SK-N-SH (cell line): ENCODE data around the gene HOXB6. TPM values are rescaled to one million over a fixed set of nuclear protein-coding genes. Genes with fewer than 3 reads are reported as not detected.

Source experiments
- CTCF ChIA-PET: fragments of 300-600, 350-600 bp; formaldehyde crosslinking; extraction: SDS; loops from one replicate; lab custom pipeline; 2021; lab: Yijun Ruan, JAX
- POLR2A ChIA-PET: fragments of 350-600 bp; sonication (Branson Sonifier 250); formaldehyde crosslinking; extraction: SDS; loops from one replicate; lab custom pipeline; 2020; ENCODE audit warnings: antibody characterized with exemption, inconsistent platforms; lab: Yijun Ruan, JAX
- DNase-seq: peaks from one replicate; pipeline ENCODE4 v3.0.0; 2012
- H2AFZ ChIP-seq: fragments of 200-600 bp; sonication (generic); 2 replicates; pipeline ENCODE4 v1.8.1; 2016; ENCODE audit warnings: antibody characterized with exemption, mild to moderate bottlenecking, low read depth
- H3F3A ChIP-seq: fragments of 200-600 bp; sonication (generic); replicated peaks from 2 replicates; pipeline ENCODE3; 2016; ENCODE audit warnings: antibody characterized with exemption, mild to moderate bottlenecking; ENCODE audit not compliant: insufficient read depth
- H3K27ac ChIP-seq, 2 experiments: fragments of 200-500 bp in 1 of 2; fragments of 200-600 bp in 1 of 2; sonication (Bioruptor generic) in 1 of 2; sonication (generic), shearing (Covaris generic) in 1 of 2; 2 replicates each; pipeline versions ENCODE4 v1.5.1 to v1.6.1; 2014 to 2016; ENCODE audit warnings: low read depth in 2 of 2, inconsistent platforms in 1 of 2, low read length in 1 of 2, mild to moderate bottlenecking in 1 of 2, mixed read lengths in 1 of 2
- H3K27me3 ChIP-seq: fragments of 200-600 bp; sonication (generic), shearing (Covaris generic); 2 replicates; pipeline ENCODE4 v1.6.1; 2016; ENCODE audit warnings: mixed run types; ENCODE audit not compliant: insufficient read depth
- H3K36me3 ChIP-seq, 2 experiments: fragments of 200-500 bp in 1 of 2; fragments of 200-600 bp in 1 of 2; sonication (Bioruptor generic) in 1 of 2; sonication (generic) in 1 of 2; replicated peaks in 1 of 2; 2 replicates each; pipeline versions ENCODE3 to v1.5.1; 2014 to 2016; ENCODE audit warnings: low read length in 1 of 2, mild to moderate bottlenecking in 1 of 2; ENCODE audit not compliant: insufficient read depth in 2 of 2, control insufficient read depth in 1 of 2
- H3K4me1 ChIP-seq, 2 experiments: fragments of 200-500 bp in 1 of 2; fragments of 200-600 bp in 1 of 2; sonication (Bioruptor generic) in 1 of 2; sonication (generic), shearing (Covaris generic) in 1 of 2; 2 replicates each; pipeline versions ENCODE4 v1.5.1 to v1.6.1; 2014 to 2016; ENCODE audit warnings: low read depth in 1 of 2, low read length in 1 of 2, mixed run types in 1 of 2; ENCODE audit not compliant: insufficient read depth in 2 of 2, control insufficient read depth in 1 of 2
- H3K4me2 ChIP-seq: fragments of 200-600 bp; sonication (generic), shearing (Covaris generic); 2 replicates; pipeline ENCODE4 v1.6.1; 2017; ENCODE audit warnings: mixed run types
- H3K4me3 ChIP-seq, 2 experiments: fragments of 200-500 bp in 1 of 2; fragments of 200-600 bp in 1 of 2; sonication (Bioruptor generic) in 1 of 2; sonication (generic), shearing (Covaris generic) in 1 of 2; 2 replicates each; pipeline versions ENCODE4 v1.5.1 to v1.8.1; 2014 to 2016; ENCODE audit warnings: low read depth in 2 of 2, inconsistent platforms in 1 of 2, low read length in 1 of 2, mild to moderate bottlenecking in 1 of 2, mixed read lengths in 1 of 2, moderate library complexity in 1 of 2
- H3K79me2 ChIP-seq: fragments of 200-600 bp; sonication (generic); 2 replicates; pipeline ENCODE4 v1.8.1; 2017; ENCODE audit warnings: mild to moderate bottlenecking; ENCODE audit not compliant: insufficient read depth
- H3K9ac ChIP-seq: fragments of 200-600 bp; sonication (generic); 2 replicates; pipeline ENCODE4 v1.6.1; 2017; ENCODE audit warnings: mixed run types
- H3K9me2 ChIP-seq: fragments of 200-600 bp; sonication (generic); 2 replicates; pipeline ENCODE4 v1.6.1; 2017; ENCODE audit warnings: mixed run types
- H3K9me3 ChIP-seq: fragments of 200-600 bp; sonication (generic); 2 replicates; pipeline ENCODE4 v1.6.1; 2017; ENCODE audit warnings: mixed run types, mild to moderate bottlenecking, moderate library complexity
- H4K20me1 ChIP-seq: fragments of 200-600 bp; sonication (generic); 2 replicates; pipeline ENCODE4 v1.6.1; 2017; ENCODE audit warnings: mild to moderate bottlenecking, mixed run types; ENCODE audit not compliant: insufficient read depth
- ELF1 ChIP-seq: IDR thresholded peaks from 2 replicates; pipeline ENCODE4 v1.4.0; 2012
- EP300 ChIP-seq, 2 experiments: IDR thresholded peaks; 2 replicates each; pipeline versions ENCODE4 v1.4.0 to v1.6.1; 2012; ENCODE audit warnings: borderline replicate concordance in 1 of 2, low read depth in 1 of 2, low read length in 1 of 2
- JUND ChIP-seq: IDR thresholded peaks from 2 replicates; pipeline ENCODE4 v1.4.0; 2012
- MEF2A ChIP-seq: IDR thresholded peaks from 2 replicates; pipeline ENCODE4 v1.4.0; 2012; ENCODE audit warnings: low read depth, borderline replicate concordance
- POLR2AphosphoS5 ChIP-seq: IDR thresholded peaks from 2 replicates; pipeline ENCODE4 v1.6.1; 2012; ENCODE audit warnings: low read depth, low read length
- RAD21 ChIP-seq: IDR thresholded peaks from 2 replicates; pipeline ENCODE4 v1.6.1; 2012; ENCODE audit warnings: mild to moderate bottlenecking, low read length
- RFX5 ChIP-seq: IDR thresholded peaks from 2 replicates; pipeline ENCODE4 v1.6.1; 2012; ENCODE audit warnings: mild to moderate bottlenecking, improper control_type of control experiment, low read length
- RXRA ChIP-seq: IDR thresholded peaks from 2 replicates; pipeline ENCODE4 v1.4.0; 2012; ENCODE audit warnings: low read depth, mild to moderate bottlenecking, borderline replicate concordance
- SIN3A ChIP-seq: IDR thresholded peaks from 2 replicates; pipeline ENCODE4 v1.6.1; 2012; ENCODE audit warnings: low read depth, mild to moderate bottlenecking, low read length, moderate library complexity, borderline replicate concordance
- TCF12 ChIP-seq: IDR thresholded peaks from 2 replicates; pipeline ENCODE4 v1.4.0; 2012
- YY1 ChIP-seq: IDR thresholded peaks from 2 replicates; pipeline ENCODE4 v1.4.0; 2012; ENCODE audit warnings: low read depth, mild to moderate bottlenecking
- WGBS: methylation state at CpG from one replicate; pipeline ENCODE4 v1.1.6; 2017; ENCODE audit warnings: low lambda C conversion rate; 5-methylcytosine and 5-hydroxymethylcytosine counted together
- polyA plus RNA-seq, 3 experiments: library from polyadenylated mRNA; depleted of rRNA; stranded (reverse); fragments of >200 nt; gene quantifications; 2 replicates each; pipeline ENCODE4 v1.2.3, GENCODE V29; 2012
- TF ChIP-seq, protein P1 (sequence below): fragments of 200-600 bp; sonication (generic); IDR thresholded peaks from 2 replicates; pipeline ENCODE4 v1.6.1; 2017; ENCODE audit warnings: antibody characterized with exemption, mild to moderate bottlenecking, moderate library complexity
- TF ChIP-seq, protein P2 (sequence below): IDR thresholded peaks from 2 replicates; pipeline ENCODE4 v1.4.0; 2012; ENCODE audit warnings: low read depth, borderline replicate concordance
- TF ChIP-seq, protein P3 (sequence below): IDR thresholded peaks from 2 replicates; pipeline ENCODE4 v1.4.0; 2012; ENCODE audit warnings: low read depth
- TF ChIP-seq, protein P4 (sequence below): IDR thresholded peaks from 2 replicates; pipeline ENCODE4 v1.6.1; 2012; ENCODE audit warnings: mild to moderate bottlenecking, low read depth, low read length, moderate library complexity
- TF ChIP-seq, protein P5 (sequence below): IDR thresholded peaks from 2 replicates; pipeline ENCODE4; 2012
- TF ChIP-seq, protein P6 (sequence below): fragments of 150-350 bp; IDR thresholded peaks from 2 replicates; pipeline ENCODE4 v1.6.1; 2016; ENCODE audit warnings: mild to moderate bottlenecking, low read depth, low read length

The HOXB6 gene
- polyA plus RNA-seq, 1 of the 3 experiments (the other 2 are of a cell fraction), result not detected

DNA sequence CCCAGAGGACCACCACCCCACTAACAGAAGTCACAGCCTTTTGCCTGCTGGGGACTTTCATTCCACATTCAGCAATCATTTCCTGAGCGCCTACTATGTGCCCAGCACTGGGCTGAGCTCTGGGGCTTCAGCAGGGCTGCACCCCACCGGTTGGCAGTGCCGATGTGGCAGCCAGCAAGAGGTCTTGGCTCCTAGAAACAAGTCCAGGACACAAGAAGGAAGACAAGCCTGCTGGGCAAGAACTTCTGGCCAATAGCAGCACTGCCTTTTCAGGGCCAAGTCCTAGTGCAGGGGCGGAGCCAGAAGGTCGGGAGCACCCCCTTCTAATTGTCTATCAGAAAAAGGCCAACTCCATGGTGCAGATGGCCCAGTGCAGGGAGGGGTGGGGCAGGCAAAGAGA lies 34.4 kb upstream of the HOXB6 start:
- Histone ChIP-seq H3K9me2 (no peaks in the 10 kb centered on the region), H4K20me1 (no peaks in the 10 kb centered on the region), H3K27ac (no peak overlapping the region), H3K4me1 (no peaks in the 10 kb centered on the region), H3K4me3 (no peak overlapping the region), H3K36me3 (no peaks in the 10 kb centered on the region), H3K27me3 (peaks cover 100% of the 10 kb centered on the region), H3K9me3 (no peaks in the 10 kb centered on the region), H3K79me2 (no peaks in the 10 kb centered on the region), H2AFZ (no peak overlapping the region), H3F3A (no peaks in the 10 kb centered on the region), H3K9ac (no peak overlapping the region), H3K4me2 (no peak overlapping the region)
- no peak for DNase-seq
- WGBS, result 0% methylated on average over 2 of the region's 5 CpGs
- ChIA-PET POLR2A (no interaction called here), CTCF (interaction anchor here (0.6 kb wide), 1 partner anchor 348 kb away, joined by 3 read pairs; no protein-coding TSS in a partner anchor)
- TF ChIP-seq MEF2A, result no peak
- TF ChIP-seq TCF12, result no peak
- TF ChIP-seq YY1, result no peak
- no peak for TF ChIP-seq ELF1
- TF ChIP-seq POLR2AphosphoS5, result no peak
- TF ChIP-seq, protein P1, sequence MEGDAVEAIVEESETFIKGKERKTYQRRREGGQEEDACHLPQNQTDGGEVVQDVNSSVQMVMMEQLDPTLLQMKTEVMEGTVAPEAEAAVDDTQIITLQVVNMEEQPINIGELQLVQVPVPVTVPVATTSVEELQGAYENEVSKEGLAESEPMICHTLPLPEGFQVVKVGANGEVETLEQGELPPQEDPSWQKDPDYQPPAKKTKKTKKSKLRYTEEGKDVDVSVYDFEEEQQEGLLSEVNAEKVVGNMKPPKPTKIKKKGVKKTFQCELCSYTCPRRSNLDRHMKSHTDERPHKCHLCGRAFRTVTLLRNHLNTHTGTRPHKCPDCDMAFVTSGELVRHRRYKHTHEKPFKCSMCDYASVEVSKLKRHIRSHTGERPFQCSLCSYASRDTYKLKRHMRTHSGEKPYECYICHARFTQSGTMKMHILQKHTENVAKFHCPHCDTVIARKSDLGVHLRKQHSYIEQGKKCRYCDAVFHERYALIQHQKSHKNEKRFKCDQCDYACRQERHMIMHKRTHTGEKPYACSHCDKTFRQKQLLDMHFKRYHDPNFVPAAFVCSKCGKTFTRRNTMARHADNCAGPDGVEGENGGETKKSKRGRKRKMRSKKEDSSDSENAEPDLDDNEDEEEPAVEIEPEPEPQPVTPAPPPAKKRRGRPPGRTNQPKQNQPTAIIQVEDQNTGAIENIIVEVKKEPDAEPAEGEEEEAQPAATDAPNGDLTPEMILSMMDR, result no peak
- no peak for TF ChIP-seq EP300 (IDR thresholded peaks at IDR 0.05; ENCODE audit: borderline replicate concordance in 1 of 2, low read depth in 1 of 2, low read length in 1 of 2)
- TF ChIP-seq, protein P2, sequence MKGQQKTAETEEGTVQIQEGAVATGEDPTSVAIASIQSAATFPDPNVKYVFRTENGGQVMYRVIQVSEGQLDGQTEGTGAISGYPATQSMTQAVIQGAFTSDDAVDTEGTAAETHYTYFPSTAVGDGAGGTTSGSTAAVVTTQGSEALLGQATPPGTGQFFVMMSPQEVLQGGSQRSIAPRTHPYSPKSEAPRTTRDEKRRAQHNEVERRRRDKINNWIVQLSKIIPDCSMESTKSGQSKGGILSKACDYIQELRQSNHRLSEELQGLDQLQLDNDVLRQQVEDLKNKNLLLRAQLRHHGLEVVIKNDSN, result no peak
- TF ChIP-seq JUND, result no peak
- TF ChIP-seq, protein P3, sequence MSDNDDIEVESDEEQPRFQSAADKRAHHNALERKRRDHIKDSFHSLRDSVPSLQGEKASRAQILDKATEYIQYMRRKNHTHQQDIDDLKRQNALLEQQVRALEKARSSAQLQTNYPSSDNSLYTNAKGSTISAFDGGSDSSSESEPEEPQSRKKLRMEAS, result no peak
- TF ChIP-seq SIN3A, result no peak
- TF ChIP-seq RAD21, result no peak
- TF ChIP-seq RFX5, result no peak

DNA sequence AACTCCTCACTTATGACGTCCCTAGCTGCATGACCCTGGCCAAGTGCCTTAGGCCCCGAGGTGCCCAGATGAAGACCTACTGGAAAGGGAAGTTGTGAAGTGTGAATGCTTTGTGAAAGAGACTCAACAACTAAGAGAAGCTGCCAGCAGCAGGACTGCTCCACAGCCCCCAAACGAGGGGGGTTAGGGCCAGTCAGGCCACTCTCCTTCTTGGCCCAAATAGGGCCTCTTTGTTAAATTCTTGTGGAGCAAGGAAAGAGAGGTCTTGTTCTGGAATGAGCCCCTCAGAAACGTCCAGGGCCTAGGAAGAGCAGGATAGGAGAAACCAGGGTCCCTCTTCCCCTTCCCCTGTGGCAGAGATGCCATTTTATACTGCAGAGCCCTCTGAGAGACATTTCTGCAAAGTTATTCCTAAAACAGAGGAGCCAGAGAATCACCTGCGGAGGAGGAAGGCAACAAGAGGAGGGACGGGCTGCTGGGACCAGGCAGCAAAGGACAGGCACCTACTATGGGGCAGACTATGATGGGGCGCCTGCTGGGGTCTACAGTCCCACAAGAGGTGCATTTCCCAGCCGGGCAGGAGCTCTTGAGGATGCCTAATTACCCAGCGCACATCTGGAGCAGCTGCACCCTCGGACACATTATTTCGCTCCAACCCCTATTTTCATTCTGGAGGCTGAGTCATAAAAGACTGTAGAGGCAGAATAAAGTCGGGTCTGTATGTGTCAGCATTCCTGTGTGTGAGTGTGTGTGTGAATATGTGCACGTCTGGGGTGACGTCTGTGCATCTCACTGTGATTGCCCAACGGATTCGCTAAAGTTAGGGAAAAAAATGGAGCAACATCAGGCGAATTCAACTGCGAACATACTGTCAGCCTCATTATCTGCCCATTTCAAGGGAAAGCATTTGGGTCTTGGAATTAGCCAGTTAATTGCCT lies 32.8 kb upstream of the HOXB6 start:
- H3K9me2 ChIP-seq, result no peaks in the 10 kb centered on the region
- no peak overlapping the region for H2AFZ ChIP-seq
- no peaks in the 10 kb centered on the region for H3K79me2 ChIP-seq
- H4K20me1 ChIP-seq, result no peaks in the 10 kb centered on the region
- no peak for DNase-seq
- no peak overlapping the region for H3K9ac ChIP-seq
- H3K9me3 ChIP-seq, result no peaks in the 10 kb centered on the region
- H3K27ac ChIP-seq, result no peak overlapping the region
- H3K27me3 ChIP-seq, result peaks cover 100% of the 10 kb centered on the region
- ChIA-PET POLR2A (no interaction called here), CTCF (interaction anchor here (0.8 to 4.6 kb wide), 23 partner anchors 7 to 653 kb away, joined by 3 to 50 read pairs (median 5); partner anchors contain the start of gene HOXB9)
- no peaks in the 10 kb centered on the region for H3K36me3 ChIP-seq
- no peaks in the 10 kb centered on the region for H3F3A ChIP-seq
- no peaks in the 10 kb centered on the region for H3K4me1 ChIP-seq
- no peak overlapping the region for H3K4me2 ChIP-seq
- no peak overlapping the region for H3K4me3 ChIP-seq
- WGBS, result 11% methylated on average over 18 of the region's 18 CpGs
- TF ChIP-seq MEF2A, result no peak
- TF ChIP-seq, protein P4, sequence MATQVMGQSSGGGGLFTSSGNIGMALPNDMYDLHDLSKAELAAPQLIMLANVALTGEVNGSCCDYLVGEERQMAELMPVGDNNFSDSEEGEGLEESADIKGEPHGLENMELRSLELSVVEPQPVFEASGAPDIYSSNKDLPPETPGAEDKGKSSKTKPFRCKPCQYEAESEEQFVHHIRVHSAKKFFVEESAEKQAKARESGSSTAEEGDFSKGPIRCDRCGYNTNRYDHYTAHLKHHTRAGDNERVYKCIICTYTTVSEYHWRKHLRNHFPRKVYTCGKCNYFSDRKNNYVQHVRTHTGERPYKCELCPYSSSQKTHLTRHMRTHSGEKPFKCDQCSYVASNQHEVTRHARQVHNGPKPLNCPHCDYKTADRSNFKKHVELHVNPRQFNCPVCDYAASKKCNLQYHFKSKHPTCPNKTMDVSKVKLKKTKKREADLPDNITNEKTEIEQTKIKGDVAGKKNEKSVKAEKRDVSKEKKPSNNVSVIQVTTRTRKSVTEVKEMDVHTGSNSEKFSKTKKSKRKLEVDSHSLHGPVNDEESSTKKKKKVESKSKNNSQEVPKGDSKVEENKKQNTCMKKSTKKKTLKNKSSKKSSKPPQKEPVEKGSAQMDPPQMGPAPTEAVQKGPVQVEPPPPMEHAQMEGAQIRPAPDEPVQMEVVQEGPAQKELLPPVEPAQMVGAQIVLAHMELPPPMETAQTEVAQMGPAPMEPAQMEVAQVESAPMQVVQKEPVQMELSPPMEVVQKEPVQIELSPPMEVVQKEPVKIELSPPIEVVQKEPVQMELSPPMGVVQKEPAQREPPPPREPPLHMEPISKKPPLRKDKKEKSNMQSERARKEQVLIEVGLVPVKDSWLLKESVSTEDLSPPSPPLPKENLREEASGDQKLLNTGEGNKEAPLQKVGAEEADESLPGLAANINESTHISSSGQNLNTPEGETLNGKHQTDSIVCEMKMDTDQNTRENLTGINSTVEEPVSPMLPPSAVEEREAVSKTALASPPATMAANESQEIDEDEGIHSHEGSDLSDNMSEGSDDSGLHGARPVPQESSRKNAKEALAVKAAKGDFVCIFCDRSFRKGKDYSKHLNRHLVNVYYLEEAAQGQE, result no peak
- no peak for TF ChIP-seq RXRA
- TF ChIP-seq, protein P5, sequence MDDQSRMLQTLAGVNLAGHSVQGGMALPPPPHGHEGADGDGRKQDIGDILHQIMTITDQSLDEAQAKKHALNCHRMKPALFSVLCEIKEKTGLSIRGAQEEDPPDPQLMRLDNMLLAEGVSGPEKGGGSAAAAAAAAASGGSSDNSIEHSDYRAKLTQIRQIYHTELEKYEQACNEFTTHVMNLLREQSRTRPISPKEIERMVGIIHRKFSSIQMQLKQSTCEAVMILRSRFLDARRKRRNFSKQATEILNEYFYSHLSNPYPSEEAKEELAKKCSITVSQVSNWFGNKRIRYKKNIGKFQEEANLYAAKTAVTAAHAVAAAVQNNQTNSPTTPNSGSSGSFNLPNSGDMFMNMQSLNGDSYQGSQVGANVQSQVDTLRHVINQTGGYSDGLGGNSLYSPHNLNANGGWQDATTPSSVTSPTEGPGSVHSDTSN, result no peak
- TF ChIP-seq, protein P6, sequence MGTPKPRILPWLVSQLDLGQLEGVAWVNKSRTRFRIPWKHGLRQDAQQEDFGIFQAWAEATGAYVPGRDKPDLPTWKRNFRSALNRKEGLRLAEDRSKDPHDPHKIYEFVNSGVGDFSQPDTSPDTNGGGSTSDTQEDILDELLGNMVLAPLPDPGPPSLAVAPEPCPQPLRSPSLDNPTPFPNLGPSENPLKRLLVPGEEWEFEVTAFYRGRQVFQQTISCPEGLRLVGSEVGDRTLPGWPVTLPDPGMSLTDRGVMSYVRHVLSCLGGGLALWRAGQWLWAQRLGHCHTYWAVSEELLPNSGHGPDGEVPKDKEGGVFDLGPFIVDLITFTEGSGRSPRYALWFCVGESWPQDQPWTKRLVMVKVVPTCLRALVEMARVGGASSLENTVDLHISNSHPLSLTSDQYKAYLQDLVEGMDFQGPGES, result no peak
- no peak for TF ChIP-seq EP300 (IDR thresholded peaks at IDR 0.05; ENCODE audit: borderline replicate concordance in 1 of 2, low read depth in 1 of 2, low read length in 1 of 2)
